AG09309 (cell line): ENCODE measurements around the gene CEL.
"Not testable (repeated sequence)": the region's sequence is repeated elsewhere in the genome, so short reads cannot be mapped to it uniquely, and the experiment has no call there.

Experiments used
- DNase-seq: peaks from one replicate; pipeline ENCODE4 v3.0.0-alpha.2; 2010; ENCODE audit warnings: low read depth
- H3K4me3 ChIP-seq: 2 replicates; pipeline ENCODE4 v1.5.1; 2011; ENCODE audit warnings: mild to moderate bottlenecking, low read depth, low read length, moderate library complexity; ENCODE audit not compliant: control insufficient read depth
- TF ChIP-seq, protein P1 (sequence below): IDR thresholded peaks from 2 replicates; pipeline ENCODE4 v1.5.1; 2011; ENCODE audit warnings: mild to moderate bottlenecking, low read depth, low read length, inconsistent platforms; ENCODE audit not compliant: insufficient read depth, control insufficient read depth; ENCODE audit errors: missing control alignments

The CEL gene

DNA sequence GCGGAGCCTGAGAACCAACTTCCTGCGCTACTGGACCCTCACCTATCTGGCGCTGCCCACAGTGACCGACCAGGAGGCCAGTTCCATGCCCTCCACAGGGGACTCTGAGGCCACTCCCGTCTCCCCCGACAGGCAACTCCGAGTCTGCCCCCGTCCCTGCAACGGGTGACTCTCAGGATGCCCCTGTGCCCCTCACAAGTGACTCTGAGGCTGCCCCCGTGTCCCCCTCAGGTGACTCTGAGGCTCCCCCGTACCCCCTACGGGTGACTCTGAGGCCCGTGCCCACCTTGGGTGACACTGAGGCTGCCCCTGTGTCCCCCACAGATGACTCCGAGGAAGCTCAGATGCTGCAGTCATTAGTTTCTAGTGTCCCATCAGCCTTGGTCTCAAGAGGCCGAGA, 25.1 kb downstream of the CEL start:
- DNase-seq = no peak
- no peak overlapping the region for H3K4me3 ChIP-seq
- TF ChIP-seq, protein P1, sequence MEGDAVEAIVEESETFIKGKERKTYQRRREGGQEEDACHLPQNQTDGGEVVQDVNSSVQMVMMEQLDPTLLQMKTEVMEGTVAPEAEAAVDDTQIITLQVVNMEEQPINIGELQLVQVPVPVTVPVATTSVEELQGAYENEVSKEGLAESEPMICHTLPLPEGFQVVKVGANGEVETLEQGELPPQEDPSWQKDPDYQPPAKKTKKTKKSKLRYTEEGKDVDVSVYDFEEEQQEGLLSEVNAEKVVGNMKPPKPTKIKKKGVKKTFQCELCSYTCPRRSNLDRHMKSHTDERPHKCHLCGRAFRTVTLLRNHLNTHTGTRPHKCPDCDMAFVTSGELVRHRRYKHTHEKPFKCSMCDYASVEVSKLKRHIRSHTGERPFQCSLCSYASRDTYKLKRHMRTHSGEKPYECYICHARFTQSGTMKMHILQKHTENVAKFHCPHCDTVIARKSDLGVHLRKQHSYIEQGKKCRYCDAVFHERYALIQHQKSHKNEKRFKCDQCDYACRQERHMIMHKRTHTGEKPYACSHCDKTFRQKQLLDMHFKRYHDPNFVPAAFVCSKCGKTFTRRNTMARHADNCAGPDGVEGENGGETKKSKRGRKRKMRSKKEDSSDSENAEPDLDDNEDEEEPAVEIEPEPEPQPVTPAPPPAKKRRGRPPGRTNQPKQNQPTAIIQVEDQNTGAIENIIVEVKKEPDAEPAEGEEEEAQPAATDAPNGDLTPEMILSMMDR = no peak

DNA sequence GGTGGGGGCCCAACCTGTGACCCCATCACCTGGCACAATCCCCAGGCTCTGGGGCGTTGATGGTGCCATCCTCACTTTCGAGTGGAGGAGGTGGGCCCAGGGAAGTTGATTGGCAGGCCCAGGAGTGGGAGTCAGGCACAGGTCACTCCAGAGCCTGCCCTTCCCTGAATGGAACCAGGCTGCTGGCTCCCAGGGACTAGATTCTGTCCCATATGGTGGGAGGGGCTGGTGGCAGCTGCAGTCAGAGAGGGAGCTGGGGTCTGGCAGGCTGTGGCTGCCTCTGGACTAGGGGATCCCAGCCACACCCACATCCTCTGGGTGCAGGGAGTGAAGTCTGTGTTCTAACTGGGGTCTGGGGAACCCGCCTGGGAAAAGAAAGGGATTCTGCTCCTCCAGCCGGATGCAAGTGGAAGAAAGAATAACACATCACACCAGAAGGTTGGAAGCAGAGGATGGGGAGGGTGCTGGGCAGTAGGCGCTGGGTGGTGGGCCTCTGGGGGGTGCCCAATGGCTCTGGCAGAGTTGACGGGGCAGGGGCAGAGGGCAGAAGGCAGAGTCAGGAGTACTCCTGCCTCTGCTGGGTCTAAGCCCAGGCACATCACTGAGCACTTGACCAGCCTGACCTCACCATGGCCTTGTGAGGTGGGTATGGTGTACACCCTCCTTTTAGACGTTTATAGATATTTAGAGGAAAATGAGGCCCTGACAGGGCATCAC, 25.8 kb downstream of the CEL start:
- no peak for DNase-seq
- no peak overlapping the region for H3K4me3 ChIP-seq
- TF ChIP-seq, protein P1 = no peak

DNA sequence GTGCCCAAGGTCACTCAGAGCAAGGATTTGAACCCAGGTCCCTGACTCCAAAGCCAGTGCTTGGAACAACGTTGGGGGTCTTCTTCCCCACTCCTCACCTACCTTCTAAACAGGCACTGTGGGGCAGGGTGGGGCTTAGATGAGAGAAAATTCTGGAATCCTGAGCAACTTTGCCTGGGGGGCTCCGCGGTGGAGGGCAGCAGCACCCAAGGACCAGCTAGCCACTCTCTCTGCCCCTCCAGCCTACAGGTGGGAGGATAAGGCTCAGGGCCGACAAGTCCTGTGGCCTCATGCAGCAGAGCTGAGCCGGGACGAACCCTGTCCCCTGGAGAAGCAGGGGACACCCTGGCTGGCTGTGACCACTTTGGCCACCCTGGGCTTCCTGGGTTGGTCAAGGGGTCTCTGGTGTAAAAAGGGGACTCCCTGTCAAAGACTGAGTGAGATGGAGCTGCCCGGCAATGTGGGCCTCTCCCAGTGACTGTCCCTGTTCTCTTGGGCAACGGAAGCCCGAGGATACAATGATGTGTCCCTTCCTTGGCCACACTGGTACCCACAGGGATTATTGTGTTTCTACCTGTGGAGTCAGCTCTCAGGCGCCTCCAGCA, 26.5 kb downstream of the CEL start:
- DNase-seq = no peak
- TF ChIP-seq, protein P1 = no peak
- no peak overlapping the region for H3K4me3 ChIP-seq

DNA sequence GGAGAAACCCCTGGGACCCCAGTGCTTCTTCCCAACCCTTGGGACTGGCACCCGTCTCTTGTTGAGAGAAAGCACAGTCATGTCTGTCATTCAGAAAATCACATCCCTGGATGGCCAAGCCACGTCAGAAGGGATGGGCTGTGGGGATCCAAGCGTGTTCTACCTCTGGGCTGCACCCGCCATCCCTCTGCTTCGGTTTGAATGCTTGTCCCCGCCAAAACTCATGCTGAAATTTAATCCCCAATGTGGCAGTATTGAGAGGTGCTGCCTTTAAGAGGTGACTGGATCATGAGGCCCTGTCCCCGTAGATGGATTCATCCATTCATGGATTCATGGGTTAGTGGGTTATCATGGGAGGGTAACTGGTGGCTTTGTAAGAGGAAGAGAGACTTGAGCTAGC, 27.0 kb downstream of the CEL start:
- no peak for DNase-seq
- TF ChIP-seq, protein P1 = no peak
- H3K4me3 ChIP-seq = no peak overlapping the region

DNA sequence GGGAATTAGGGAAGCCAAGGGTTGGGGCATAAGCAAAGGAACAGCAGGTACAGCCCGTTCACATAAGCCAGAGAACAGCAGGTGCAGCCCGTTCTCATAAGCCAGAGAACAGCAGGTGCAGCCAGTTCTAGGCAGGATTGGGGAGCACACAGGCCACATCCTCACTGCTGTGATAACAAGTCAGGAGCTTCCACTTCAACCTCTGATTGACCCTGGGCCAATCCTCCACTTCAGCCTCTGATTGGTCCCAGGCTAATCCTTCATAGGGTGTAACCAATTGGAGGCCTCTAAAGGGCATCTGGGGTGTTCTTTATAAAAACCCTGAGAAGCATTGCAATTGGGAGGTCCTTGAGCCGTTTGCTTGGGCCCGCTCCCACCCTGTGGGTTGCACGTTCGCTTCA, 27.5 kb downstream of the CEL start:
- TF ChIP-seq, protein P1 = no peak
- DNase-seq = no peak
- H3K4me3 ChIP-seq = no peak overlapping the region

DNA sequence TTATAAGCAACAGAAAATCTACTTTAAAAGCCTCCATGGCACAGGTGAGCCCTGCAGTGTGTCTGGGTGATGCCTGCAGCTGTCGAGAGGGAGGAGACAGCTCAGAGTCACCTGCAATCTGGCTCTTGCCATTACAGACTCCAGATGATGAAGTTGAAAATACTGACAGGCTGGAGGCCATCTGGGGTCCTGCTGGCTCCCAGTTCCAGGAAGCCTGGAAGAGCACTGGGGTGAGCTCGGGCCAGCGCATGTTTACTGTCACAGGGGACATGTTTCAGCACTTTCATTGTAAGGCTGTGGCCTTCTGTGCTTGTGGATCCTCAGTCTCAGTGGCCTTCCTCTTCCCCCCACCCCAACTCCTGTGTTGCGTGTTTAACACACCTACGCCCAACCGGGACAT, 28.4 kb downstream of the CEL start:
- no peak overlapping the region for H3K4me3 ChIP-seq
- TF ChIP-seq, protein P1 = no peak
- no peak for DNase-seq

DNA sequence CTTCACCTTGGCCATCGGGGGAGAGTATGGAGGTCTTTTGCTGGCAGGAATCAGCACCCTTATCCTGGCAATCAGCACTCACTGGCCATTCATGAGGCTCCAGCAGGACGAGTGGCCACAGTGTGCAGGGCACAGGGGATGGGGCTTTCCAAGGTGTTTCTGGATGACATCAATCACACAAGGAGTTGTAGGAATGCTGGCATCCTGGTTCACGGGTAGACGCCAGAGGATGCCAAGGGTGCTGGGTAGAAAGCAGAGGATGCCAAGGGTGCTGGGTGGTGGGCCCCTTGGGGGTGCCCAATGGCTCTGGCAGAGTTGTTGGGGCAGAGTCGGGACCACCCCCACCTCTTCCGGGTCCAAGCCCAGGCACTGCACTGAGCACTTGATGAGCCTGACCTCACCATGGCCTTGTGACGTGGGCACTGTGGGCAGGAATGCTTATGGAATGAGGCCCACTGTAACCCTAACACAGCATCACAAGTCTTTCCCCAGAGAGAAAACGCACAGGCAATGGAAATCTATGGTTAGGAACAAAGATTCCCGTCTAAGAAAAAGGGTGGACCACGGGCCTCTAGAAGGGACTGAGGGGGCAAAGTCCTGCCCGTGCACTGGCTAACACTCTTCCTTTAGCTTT, 29.1 kb downstream of the CEL start:
- DNase-seq = no peak
- no peak overlapping the region for H3K4me3 ChIP-seq
- TF ChIP-seq, protein P1 = no peak

DNA sequence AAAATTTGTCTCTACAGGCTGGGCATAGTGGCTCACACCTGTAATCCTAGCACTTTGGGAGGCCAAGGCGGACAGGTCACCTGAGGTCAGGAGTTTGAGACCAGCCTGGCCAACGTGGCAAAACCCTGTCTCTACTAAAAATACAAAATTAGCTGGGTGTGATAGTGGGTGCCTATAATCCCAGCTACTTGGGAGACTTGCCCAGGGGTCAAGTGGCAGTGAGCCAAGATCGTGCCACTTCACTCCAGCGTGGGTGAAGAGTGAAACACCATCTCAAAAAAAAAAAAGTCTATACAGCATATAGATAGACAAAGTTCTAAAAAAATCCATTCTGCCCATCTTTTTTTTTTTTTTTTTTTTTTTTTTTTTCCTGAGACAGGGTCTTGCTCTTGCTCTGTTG, 32.6 kb downstream of the CEL start:
- not testable (repeated sequence) for DNase-seq, H3K4me3 ChIP-seq
